ENCODE measurements around the gene RBCK1. TPM values are rescaled to one million over a fixed set of nuclear protein-coding genes. Genes with fewer than 3 reads are reported as not detected.

The RBCK1 gene
- polyA plus RNA-seq, 1 experiment = 57.4 TPM

GRCh38 chr20:478010-478948, 70.2 kb downstream of the RBCK1 start:
- ChIA-PET POLR2A (interaction anchor here (0.6 to 0.8 kb wide), 3 partner anchors 18 to 120 kb away, joined by 3 to 5 read pairs (median 4); partner anchors contain the start of gene TRIB3), CTCF (interaction anchor here (0.7 to 5.0 kb wide), 20 partner anchors 9 to 455 kb away, joined by 3 to 59 read pairs (median 4); no protein-coding TSS in a partner anchor)
- Histone ChIP-seq H3K9me3 (ENCODE audit: control insufficient read depth, insufficient read depth, low read length) (no peaks in the 10 kb centered on the region), H3K27ac (ENCODE audit: low read depth, low read length) (peak overlapping the region; percentile 86), H3K27me3 (ENCODE audit: control insufficient read depth, insufficient read depth, low read length) (no peaks in the 10 kb centered on the region), H3K4me3 (ENCODE audit: low read depth, low read length) (no peak overlapping the region)
- TF ChIP-seq CTCF (IDR thresholded peaks at IDR 0.05; ENCODE audit: low read depth, low read length) = no peak
- peak; percentile 67 for DNase-seq (ENCODE audit: low read depth, low spot score)

DNA sequence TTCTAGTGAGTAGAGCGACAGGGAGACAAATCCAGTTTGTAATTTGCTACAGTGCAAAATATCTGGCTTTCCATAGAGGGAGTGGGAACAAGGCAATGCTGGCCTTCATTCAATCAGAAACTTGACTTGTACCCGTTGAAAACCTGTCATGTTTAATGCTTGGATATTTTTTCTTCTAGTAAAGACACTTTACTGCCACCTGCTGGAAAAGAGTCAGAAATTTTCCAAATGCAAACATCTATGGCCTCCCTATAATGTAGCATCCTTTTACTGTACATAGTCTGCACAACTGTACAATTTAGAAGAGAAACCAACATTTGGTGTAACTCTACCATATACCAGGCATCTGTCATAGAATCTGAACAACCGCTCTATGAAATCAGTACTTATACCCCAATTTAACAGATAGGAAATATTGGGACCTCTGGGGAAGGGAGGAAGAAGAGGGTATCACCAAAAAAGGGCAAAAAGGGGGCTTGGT, 70.9 kb downstream of the RBCK1 start:
- DNase-seq (ENCODE audit: low read depth, low spot score) = peak; percentile 42
- CTCF ChIA-PET = interaction anchor here (0.6 to 5.0 kb wide), 17 partner anchors 9 to 167 kb away, joined by 3 to 59 read pairs (median 5); no protein-coding TSS in a partner anchor
- peak overlapping the region; percentile 86 for H3K27ac ChIP-seq (ENCODE audit: low read depth, low read length)
- no peaks in the 10 kb centered on the region for H3K9me3 ChIP-seq (ENCODE audit: control insufficient read depth, insufficient read depth, low read length)
- H3K27me3 ChIP-seq (ENCODE audit: control insufficient read depth, insufficient read depth, low read length) = no peaks in the 10 kb centered on the region
- TF ChIP-seq CTCF (IDR thresholded peaks at IDR 0.05; ENCODE audit: low read depth, low read length) = peak; percentile 63
- POLR2A ChIA-PET = interaction anchor here (0.6 to 0.8 kb wide), 2 partner anchors 19 to 99 kb away, joined by 3 to 4 read pairs; partner anchors contain the start of gene TRIB3
- H3K4me3 ChIP-seq (ENCODE audit: low read depth, low read length) = no peak overlapping the region

DNA sequence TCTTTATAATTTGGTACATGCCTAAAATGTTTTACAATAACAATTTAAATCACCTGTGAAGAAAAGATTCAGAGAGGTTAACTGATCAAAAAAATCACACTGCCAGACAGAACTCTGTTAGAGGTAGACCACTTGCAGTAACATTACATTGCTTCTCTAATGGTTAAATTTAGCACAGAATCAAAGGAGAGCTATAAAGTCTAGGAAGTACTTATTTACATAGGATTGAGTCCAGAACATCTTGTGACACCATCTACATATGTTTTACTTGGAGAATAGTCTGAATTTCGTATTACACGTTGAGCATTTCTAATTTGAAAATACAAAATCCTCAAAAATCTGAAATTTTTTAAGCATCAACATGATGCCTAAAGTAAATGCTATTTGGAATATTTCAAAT, 71.4 kb downstream of the RBCK1 start:
- no peak overlapping the region for H3K4me3 ChIP-seq (ENCODE audit: low read depth, low read length)
- ChIA-PET POLR2A (no interaction called here), CTCF (interaction anchor here (0.6 to 5.0 kb wide), 9 partner anchors 8 to 166 kb away, joined by 3 to 59 read pairs (median 5); no protein-coding TSS in a partner anchor)
- H3K27me3 ChIP-seq (ENCODE audit: control insufficient read depth, insufficient read depth, low read length) = no peaks in the 10 kb centered on the region
- no peak for TF ChIP-seq CTCF (IDR thresholded peaks at IDR 0.05; ENCODE audit: low read depth, low read length)
- H3K9me3 ChIP-seq (ENCODE audit: control insufficient read depth, insufficient read depth, low read length) = no peaks in the 10 kb centered on the region
- H3K27ac ChIP-seq (ENCODE audit: low read depth, low read length) = no peak overlapping the region
- no peak for DNase-seq (ENCODE audit: low read depth, low spot score)

DNA sequence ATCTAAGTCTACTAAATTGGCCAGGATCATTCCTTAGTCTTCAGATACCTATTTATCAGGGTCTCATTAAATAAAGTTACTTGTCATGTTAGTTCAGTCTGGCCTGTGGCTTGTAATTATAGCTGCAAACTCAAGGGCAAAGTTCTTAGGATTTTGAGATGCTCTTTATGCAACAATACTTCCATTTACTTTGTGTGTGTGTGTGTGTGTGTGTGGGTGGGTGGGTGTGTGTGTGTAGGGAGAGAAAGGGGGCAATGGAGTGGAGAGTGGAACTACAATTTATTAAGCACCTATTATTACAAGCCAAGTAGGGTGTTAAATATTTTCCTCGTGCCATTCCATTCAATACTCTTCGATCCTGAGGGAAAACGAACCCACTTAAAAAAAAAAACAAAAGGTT, 71.9 kb downstream of the RBCK1 start:
- H3K27ac ChIP-seq (ENCODE audit: low read depth, low read length) = no peak overlapping the region
- no peaks in the 10 kb centered on the region for H3K9me3 ChIP-seq (ENCODE audit: control insufficient read depth, insufficient read depth, low read length)
- no peak for TF ChIP-seq CTCF (IDR thresholded peaks at IDR 0.05; ENCODE audit: low read depth, low read length)
- no peaks in the 10 kb centered on the region for H3K27me3 ChIP-seq (ENCODE audit: control insufficient read depth, insufficient read depth, low read length)
- ChIA-PET POLR2A (no interaction called here), CTCF (interaction anchor here (1.0 to 5.0 kb wide), 5 partner anchors 13 to 126 kb away, joined by 4 to 59 read pairs (median 6); no protein-coding TSS in a partner anchor)
- DNase-seq (ENCODE audit: low read depth, low spot score) = no peak
- no peak overlapping the region for H3K4me3 ChIP-seq (ENCODE audit: low read depth, low read length)
